Transverse colon (tissue), 4 donors: Measurements from ENCODE around the gene CRIP2. TPM values are rescaled to one million over a fixed set of nuclear protein-coding genes. Genes with fewer than 3 reads are reported as not detected.

Experiments used
- DNase-seq: peaks from one replicate; pipeline ENCODE4 v3.0.0-alpha.2; 2019
- H3K27ac ChIP-seq, 4 donors: fragments of 200-600 bp; sonication (generic); 2 replicates each; pipeline ENCODE4 v1.5.1; 2016 to 2018; ENCODE audit warnings: inconsistent platforms in 4 of 4
- H3K27me3 ChIP-seq: fragments of 200-600 bp; sonication (generic); 2 replicates; pipeline ENCODE4 v1.5.1; 2017; ENCODE audit warnings: inconsistent platforms
- H3K36me3 ChIP-seq, 4 donors: fragments of 200-600 bp; sonication (generic); 2 replicates each; pipeline ENCODE4 v1.5.1; 2017 to 2019; ENCODE audit warnings: inconsistent platforms in 4 of 4
- H3K4me1 ChIP-seq, 4 donors: fragments of 200-600 bp; sonication (generic); 2 replicates each; pipeline ENCODE4 v1.5.1; 2017 to 2020; ENCODE audit warnings: inconsistent platforms in 4 of 4
- H3K4me3 ChIP-seq, 4 donors: fragments of 200-600 bp; sonication (generic); 1 replicate in 1 of 4; 2 replicates in 3 of 4; pipeline versions ENCODE4 v1.5.1 to v1.6.1; 2017 to 2019; ENCODE audit warnings: inconsistent platforms in 4 of 4
- H3K9me3 ChIP-seq, 2 donors: fragments of 200-600 bp; sonication (generic); 2 replicates each; pipeline ENCODE4 v1.5.1; 2017 to 2019; ENCODE audit warnings: inconsistent platforms in 2 of 2
- EP300 ChIP-seq: sonication (generic); formaldehyde crosslinking; IDR thresholded peaks from one replicate; pipeline ENCODE4 v1.6.1; 2017; ENCODE audit warnings: antibody characterized with exemption, low read depth
- POLR2A ChIP-seq: fragments of 450-650 bp; IDR thresholded peaks from one replicate; pipeline ENCODE4 v1.6.1; 2016; ENCODE audit warnings: antibody characterized with exemption, mild to moderate bottlenecking, moderate library complexity
- POLR2AphosphoS5 ChIP-seq, 3 donors: sonication (generic); formaldehyde crosslinking; IDR thresholded peaks; one replicate each; pipeline ENCODE4 v1.6.1; 2016; ENCODE audit warnings: antibody characterized with exemption in 3 of 3
- WGBS, 2 donors: methylation state at CpG; one replicate each; pipeline ENCODE4 v1.1.5; 2018; ENCODE audit warnings: low coverage in 1 of 2; 5-methylcytosine and 5-hydroxymethylcytosine counted together
- in situ Hi-C, 4 donors: fragments of 200-750 bp; cut with MboI; loops; one replicate each; pipeline versions ENCODE4 v1.15.0 to v1.15.1; 2017; ENCODE audit warnings: low sequenced_read_pairs in 3 of 4, low pct_ligation_motif_present in 1 of 4, low pct_unique_long_range_greater_than_20kb in 1 of 4
- intact Hi-C: fragments of 100-400 bp; cut with DNase I; formaldehyde crosslinking; loops from one replicate; pipeline ENCODE4 v1.15.1; 2023; ENCODE audit warnings: low total_unique reads
- total RNA-seq, 4 donors: library from RNA; depleted of rRNA; stranded (reverse); fragments of >200 nt; gene quantifications; one replicate each; pipeline ENCODE4 v1.1.0, GENCODE V29; 2016
- TF ChIP-seq, protein P1 (sequence below), 5 experiments: fragments of 200-600 bp in 3 of 5; fragments of 450-650 bp in 2 of 5; sonication (generic) in 3 of 5; IDR thresholded peaks; 1 replicate in 2 of 5; 2 replicates in 3 of 5; pipeline ENCODE4 v1.5.1; 2016 to 2017; ENCODE audit warnings: antibody characterized with exemption in 5 of 5, inconsistent platforms in 3 of 5, mild to moderate bottlenecking in 2 of 5, moderate library complexity in 1 of 5

Gene CRIP2
- total RNA-seq, 4 donors from 2014 or later, result 11.2 to 67.3 (median 22.4) TPM

GRCh38 chr14:105431256-105431655, 43.4 kb upstream of the CRIP2 start:
- WGBS, 2 donors, result 97 to 100% methylated on average over 1 of the region's 1 CpG
- Histone ChIP-seq H3K36me3 (no peaks in the 10 kb centered on the region), H3K4me3 (no peak overlapping the region), H3K9me3 (no peaks in the 10 kb centered on the region), H3K27ac (no peak overlapping the region), H3K27me3 (no peaks in the 10 kb centered on the region), H3K4me1 (no peaks in the 10 kb centered on the region)
- TF ChIP-seq, protein P1, sequence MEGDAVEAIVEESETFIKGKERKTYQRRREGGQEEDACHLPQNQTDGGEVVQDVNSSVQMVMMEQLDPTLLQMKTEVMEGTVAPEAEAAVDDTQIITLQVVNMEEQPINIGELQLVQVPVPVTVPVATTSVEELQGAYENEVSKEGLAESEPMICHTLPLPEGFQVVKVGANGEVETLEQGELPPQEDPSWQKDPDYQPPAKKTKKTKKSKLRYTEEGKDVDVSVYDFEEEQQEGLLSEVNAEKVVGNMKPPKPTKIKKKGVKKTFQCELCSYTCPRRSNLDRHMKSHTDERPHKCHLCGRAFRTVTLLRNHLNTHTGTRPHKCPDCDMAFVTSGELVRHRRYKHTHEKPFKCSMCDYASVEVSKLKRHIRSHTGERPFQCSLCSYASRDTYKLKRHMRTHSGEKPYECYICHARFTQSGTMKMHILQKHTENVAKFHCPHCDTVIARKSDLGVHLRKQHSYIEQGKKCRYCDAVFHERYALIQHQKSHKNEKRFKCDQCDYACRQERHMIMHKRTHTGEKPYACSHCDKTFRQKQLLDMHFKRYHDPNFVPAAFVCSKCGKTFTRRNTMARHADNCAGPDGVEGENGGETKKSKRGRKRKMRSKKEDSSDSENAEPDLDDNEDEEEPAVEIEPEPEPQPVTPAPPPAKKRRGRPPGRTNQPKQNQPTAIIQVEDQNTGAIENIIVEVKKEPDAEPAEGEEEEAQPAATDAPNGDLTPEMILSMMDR (IDR thresholded peaks at IDR 0.05), result no peak
- TF ChIP-seq POLR2A (no peak), EP300 (no peak), POLR2AphosphoS5 (IDR thresholded peaks at IDR 0.05) (no peak)
- no peak for DNase-seq
- intact Hi-C loops (no loop called here), in situ Hi-C loops (no loop called here)

GRCh38 chr14:105432657-105433056, 42.0 kb upstream of the CRIP2 start:
- H3K36me3 ChIP-seq, result no peaks in the 10 kb centered on the region
- TF ChIP-seq POLR2A (no peak), EP300 (no peak), POLR2AphosphoS5 (IDR thresholded peaks at IDR 0.05) (no peak)
- TF ChIP-seq, protein P1 (IDR thresholded peaks at IDR 0.05), result no peak
- no peaks in the 10 kb centered on the region for H3K9me3 ChIP-seq
- no peak overlapping the region for H3K27ac ChIP-seq
- no peaks in the 10 kb centered on the region for H3K27me3 ChIP-seq
- H3K4me3 ChIP-seq, result no peak overlapping the region
- 94 to 95% methylated on average over 12 of the region's 12 CpGs for WGBS, 2 donors
- no peaks in the 10 kb centered on the region for H3K4me1 ChIP-seq
- in situ Hi-C loops (no loop called here), intact Hi-C loops (no loop called here)
- DNase-seq, result no peak

- 84 to 100% methylated on average over 2 to 17 of the region's 17 CpGs for WGBS, 2 donors
- H3K27me3 ChIP-seq, result no peaks in the 10 kb centered on the region
Measured at GRCh38 chr14:105433161-105433605, 41.4 kb upstream of the CRIP2 start.

GRCh38 chr14:105436402-105436801, 38.2 kb upstream of the CRIP2 start:
- H3K36me3 ChIP-seq, result no peaks in the 10 kb centered on the region
- H3K4me3 ChIP-seq, result no peak overlapping the region
- no peak for DNase-seq
- TF ChIP-seq, protein P1 (IDR thresholded peaks at IDR 0.05), result no peak
- TF ChIP-seq EP300 (no peak), POLR2A (no peak), POLR2AphosphoS5 (IDR thresholded peaks at IDR 0.05) (no peak)
- in situ Hi-C loops, result no loop called here
- WGBS, 2 donors, result 91 to 93% methylated on average over 5 to 12 of the region's 12 CpGs
- no peak overlapping the region for H3K27ac ChIP-seq
- H3K27me3 ChIP-seq, result no peaks in the 10 kb centered on the region
- intact Hi-C loops, result no loop called here
- no peaks in the 10 kb centered on the region for H3K9me3 ChIP-seq
- H3K4me1 ChIP-seq, result no peaks in the 10 kb centered on the region

More at GRCh38 chr14:105433161-105433605, 41.4 kb upstream of the CRIP2 start:
- H3K27ac ChIP-seq, result no peak overlapping the region
- no peak for DNase-seq
- no peak overlapping the region for H3K4me3 ChIP-seq
- TF ChIP-seq, protein P1 (IDR thresholded peaks at IDR 0.05), result no peak
- TF ChIP-seq POLR2A, result no peak
- TF ChIP-seq POLR2AphosphoS5 (IDR thresholded peaks at IDR 0.05), result no peak
- no peak for TF ChIP-seq EP300
- intact Hi-C loops, result no loop called here
- no peaks in the 10 kb centered on the region for H3K9me3 ChIP-seq
- no peaks in the 10 kb centered on the region for H3K4me1 ChIP-seq
- no peaks in the 10 kb centered on the region for H3K36me3 ChIP-seq
- in situ Hi-C loops, result no loop called here
